Measurements from ENCODE around the gene NT5DC2.

Gene NT5DC2

DNA sequence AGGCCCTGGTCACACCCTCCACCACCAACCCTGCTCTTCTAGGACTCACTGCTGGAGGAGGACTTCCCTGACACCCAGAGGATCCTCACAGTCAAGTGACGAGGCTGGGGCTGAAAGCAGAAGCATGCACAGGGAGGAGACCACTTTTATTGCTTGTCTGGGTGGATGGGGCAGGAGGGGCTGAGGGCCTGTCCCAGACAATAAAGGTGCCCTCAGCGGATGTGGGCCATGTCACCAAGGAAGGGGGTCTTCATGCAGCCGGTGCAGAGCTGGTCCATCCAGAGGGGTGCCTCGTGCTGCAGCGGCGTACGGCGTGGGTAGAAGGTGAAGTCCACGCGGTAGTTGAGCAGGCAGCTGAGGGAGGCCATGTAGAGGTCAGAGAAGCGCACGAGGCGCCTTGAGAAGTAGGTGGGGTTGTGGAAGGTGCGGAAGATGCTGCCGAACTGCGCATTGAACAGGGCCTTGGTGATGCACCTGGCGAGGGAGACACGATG is 9.4 kb downstream of the NT5DC2 start:
- no peak for DNase-seq

DNA sequence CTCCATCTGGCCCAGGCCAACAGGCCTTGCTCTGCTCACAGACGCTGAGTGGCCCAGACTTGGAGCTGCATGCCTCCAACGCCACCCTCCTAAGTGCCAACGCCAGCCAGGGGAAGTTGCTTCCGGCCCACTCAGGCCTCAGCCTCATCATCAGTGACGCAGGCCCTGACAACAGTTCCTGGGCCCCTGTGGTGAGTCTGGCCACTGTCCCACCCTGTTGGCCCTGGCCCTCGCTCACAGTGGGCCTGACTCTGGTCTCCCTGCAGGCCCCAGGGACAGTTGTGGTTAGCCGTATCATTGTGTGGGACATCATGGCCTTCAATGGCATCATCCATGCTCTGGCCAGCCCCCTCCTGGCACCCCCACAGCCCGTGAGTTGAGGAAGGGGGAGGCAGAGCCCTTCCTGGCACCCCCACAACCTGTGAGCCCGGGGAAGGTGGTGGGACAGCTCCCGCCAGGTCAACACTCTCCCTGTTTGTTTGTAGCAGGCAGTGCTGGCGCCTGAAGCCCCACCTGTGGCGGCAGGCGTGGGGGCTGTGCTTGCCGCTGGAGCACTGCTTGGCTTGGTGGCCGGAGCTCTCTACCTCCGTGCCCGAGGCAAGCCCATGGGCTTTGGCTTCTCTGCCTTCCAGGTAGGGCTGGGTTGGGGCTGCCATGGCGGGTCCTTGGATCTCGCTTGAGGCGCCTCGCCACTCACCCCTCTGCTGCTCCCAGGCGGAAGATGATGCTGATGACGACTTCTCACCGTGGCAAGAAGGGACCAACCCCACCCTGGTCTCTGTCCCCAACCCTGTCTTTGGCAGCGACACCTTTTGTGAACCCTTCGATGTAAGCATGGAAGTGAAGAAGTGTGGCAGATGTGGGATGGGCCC is 10.0 kb downstream of the NT5DC2 start:
- no peak for DNase-seq

DNA sequence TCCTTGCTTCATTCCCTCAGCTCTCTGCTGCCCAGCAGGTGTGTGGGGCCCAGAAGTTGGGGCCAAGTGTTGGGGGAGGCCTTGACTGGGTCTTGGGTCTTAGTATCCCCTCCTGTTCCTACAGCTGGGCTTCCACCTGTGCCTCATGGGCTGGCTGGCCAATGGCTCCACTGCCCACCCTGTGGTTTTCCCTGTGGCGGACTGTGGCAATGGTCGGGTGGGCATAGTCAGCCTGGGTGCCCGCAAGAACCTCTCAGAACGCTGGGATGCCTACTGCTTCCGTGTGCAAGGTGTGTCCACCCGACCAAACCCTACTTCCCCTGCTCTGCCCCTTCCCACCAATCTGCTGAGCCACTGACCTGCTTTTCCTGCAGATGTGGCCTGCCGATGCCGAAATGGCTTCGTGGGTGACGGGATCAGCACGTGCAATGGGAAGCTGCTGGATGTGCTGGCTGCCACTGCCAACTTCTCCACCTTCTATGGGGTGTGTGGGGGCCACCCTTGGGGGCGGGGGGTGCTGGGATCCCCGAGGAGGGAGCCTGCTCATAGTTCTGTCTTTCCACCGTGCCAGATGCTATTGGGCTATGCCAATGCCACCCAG is 10.9 kb downstream of the NT5DC2 start:
- DNase-seq: no peak

DNA sequence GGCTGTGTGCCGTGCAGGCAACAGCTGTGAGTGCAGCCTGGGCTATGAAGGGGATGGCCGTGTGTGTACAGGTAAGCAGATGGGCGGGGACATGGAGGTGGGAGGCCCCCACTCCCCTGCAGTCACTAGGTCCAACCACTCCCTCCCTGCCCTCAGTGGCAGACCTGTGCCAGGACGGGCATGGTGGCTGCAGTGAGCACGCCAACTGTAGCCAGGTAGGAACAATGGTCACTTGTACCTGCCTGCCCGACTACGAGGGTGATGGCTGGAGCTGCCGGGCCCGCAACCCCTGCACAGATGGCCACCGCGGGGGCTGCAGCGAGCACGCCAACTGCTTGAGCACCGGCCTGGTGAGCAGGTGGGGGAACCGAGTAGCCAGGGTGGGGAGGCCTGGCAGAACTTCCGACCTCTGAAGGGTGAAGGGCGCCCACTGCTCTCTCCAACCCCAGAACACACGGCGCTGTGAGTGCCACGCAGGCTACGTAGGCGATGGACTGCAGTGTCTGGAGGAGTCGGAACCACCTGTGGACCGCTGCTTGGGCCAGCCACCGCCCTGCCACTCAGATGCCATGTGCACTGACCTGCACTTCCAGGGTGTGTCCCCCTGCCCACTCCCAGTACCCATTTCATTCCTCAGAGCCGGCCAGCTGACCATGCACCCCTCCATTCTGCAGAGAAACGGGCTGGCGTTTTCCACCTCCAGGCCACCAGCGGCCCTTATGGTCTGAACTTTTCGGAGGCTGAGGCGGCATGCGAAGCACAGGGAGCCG is 11.6 kb downstream of the NT5DC2 start:
- no peak for DNase-seq

DNA sequence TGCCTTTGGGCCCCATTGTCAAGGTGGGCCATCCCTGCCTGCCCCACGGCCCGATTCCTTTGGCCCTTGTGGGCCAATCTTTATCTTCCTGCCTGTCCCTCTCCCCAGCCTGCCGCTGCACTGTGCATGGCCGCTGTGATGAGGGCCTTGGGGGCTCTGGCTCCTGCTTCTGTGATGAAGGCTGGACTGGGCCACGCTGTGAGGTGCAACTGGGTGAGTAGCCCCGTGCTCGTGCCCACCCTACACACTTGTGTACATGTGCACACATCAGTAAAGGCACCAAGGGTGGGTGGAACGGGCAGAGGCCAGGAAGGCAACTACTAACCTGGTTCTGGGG is 12.2 kb downstream of the NT5DC2 start:
- DNase-seq: no peak

DNA sequence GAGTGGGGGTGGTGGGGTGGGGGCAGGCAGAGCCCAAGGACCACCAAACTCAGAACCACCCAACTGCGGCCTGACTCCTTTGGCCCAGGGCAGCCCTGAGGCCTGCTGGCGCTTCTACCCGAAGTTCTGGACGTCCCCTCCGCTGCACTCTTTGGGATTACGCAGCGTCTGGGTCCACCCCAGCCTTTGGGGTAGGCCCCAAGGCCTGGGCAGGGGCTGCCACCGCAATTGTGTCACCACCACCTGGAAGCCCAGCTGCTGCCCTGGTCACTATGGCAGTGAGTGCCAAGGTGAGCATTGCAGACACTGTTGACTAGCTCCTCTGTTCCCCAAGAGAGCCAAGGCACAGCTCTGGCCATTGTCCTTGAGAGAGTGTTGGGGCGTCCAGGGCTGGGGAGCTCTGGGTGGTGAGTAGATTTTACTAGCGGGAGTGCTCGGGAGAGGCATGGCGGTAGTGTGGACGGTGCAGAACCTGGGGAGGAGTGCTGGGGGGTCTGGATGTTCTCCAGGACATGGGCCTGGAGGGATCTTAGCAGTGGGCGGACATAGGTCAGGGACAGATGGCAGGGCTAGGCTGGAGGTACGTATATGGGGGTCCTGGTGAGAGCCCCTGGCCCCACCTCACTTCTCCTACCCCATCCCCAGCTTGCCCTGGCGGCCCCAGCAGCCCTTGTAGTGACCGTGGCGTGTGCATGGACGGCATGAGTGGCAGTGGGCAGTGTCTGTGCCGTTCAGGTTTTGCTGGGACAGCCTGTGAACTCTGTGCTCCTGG is 12.8 kb downstream of the NT5DC2 start:
- DNase-seq: no peak

DNA sequence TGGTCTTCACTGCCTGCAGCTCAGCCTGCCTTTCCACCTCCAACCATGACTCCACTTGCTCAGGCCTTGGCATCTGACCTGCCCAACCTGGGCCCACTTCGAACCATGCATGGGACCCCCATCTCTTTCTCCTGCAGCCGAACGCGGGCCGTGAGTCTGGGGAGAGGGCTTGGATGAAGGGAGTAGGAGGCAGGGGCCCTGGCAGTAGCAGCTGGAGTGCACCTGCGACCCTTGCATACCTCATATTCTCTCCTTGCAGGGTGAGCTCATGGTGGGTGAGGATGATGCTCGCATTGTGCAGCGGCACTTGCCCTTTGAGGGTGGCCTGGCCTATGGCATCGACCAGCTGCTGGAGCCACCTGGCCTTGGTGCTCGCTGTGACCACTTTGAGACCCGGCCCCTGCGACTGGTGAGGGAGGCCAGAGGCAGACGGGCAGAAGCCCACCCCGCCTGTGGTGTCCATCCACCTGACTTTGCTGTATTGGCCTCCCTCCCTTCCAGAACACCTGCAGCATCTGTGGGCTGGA is 13.5 kb downstream of the NT5DC2 start:
- DNase-seq: no peak

DNA sequence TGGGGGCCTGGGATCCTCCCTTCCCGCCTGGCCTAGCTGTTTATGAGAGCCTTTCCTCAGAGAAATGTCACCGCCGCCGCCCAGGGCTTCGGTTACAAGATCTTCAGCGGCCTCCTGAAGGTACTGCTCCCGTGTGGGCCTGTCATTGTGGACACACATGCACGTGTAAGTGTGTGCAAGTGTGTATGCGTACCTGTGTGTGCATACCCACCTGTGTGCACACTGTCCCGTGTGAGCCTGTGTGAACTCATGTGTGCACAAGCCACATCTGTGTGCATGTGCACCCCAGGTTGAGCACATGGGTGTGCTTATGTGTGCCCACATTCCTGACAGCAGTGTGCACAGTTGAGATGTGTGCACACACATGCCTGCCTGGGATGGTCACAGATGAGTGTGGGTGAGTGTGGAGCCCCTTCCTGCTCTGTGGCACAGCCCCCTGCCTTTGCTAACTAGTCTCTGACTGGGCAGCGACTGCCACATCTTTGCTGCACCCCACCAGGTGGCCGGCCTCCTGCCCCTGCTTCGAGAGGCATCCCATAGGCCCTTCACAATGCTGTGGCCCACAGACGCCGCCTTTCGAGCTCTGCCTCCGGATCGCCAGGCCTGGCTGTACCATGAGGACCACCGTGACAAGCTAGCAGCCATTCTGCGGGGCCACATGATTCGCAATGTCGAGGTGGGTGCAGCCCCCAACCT is 14.1 kb downstream of the NT5DC2 start:
- no peak for DNase-seq

DNA sequence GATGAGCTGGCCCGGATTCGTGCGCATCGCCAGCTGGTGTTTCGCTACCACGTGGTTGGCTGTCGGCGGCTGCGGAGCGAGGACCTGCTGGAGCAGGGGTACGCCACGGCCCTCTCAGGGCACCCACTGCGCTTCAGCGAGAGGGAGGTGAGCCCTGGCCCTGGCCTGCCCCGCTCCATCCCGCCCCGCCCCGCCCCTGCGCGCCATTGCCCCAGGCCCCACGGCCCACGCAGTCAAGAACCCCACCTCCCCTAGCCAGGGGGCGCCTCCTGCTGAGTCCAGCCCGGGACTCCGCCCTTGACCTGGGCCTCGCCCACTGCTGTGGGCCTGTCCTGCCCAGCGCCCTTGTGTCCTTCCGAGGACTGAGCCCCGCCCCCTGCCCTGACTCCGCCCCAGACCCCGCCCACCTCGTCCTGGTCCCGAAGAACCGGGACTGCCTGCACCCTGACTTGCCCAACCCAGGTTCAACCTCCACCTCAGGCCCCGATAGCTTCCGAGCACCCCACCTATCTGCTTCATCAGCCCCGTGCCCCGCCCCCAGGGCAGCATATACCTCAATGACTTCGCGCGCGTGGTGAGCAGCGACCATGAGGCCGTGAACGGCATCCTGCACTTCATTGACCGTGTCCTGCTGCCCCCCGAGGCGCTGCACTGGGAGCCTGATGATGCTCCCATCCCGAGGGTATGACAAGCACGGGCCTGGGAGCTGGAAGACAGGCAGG is 14.8 kb downstream of the NT5DC2 start:
- DNase-seq: no peak

DNA sequence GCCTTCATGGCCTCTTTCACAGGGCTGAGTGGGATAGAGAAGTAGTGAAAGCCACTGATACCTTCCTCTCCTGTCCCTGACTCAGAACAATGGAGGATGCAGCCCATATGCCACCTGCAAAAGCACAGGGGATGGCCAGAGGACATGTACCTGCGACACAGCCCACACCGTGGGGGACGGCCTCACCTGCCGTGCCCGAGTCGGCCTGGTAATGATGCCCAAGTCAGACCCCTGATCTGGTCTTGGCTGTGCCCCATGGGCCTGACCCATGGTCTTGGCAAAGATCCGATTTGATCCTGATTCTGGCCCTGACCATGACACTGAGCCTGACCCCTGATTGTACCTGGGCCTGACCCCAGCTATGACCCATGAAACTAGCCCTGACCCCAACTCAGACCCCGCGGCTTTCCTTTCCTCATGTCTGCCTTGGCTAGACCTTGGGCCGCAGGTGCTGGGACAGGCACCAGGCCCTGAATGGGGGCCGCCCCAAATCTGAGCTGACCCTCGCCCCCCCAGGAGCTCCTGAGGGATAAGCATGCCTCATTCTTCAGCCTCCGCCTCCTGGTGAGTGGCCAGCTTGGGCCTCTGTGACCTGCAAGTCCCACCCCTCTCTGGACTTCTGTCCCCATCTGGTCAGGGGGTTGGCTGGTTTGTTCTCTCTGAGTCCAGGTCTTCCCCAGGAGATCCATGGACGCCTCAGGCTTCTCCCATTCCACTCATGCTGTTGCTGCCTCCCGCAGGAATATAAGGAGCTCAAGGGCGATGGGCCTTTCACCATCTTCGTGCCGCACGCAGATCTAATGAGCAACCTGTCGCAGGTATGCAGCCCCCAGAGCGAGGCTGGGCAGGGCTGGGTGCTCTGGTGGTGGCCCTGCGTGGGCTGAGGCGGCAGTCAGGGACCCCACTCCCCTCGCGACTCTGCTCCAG is 15.6 kb downstream of the NT5DC2 start:
- DNase-seq: no peak

DNA sequence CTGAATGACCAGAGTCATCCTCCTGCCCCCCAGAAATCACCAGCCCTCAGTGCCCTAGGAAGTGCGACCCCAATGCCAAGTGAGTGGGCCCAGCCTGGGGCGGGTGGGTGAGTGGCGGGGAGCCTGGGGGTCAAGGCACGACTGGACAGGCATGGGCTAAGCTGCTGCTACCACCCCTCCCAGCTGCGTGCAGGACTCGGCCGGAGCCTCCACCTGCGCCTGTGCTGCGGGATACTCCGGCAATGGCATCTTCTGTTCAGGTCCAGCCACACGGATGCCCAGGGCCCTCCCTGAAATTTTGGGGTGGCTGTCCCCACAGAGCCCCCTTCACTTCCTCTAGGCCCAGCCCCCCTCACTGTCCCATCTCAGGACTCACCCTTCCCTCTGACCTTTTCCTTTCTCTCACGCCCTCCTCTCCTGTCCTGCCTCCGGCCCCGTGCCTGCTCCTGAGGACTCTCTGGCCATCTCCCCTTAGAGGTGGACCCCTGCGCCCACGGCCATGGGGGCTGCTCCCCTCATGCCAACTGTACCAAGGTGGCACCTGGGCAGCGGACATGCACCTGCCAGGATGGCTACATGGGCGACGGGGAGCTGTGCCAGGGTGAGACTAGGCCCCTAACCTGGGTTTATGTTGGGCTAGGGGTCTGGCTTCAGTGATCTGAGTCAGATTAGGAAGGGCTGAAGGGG is 17.0 kb downstream of the NT5DC2 start:
- no peak for DNase-seq

DNA sequence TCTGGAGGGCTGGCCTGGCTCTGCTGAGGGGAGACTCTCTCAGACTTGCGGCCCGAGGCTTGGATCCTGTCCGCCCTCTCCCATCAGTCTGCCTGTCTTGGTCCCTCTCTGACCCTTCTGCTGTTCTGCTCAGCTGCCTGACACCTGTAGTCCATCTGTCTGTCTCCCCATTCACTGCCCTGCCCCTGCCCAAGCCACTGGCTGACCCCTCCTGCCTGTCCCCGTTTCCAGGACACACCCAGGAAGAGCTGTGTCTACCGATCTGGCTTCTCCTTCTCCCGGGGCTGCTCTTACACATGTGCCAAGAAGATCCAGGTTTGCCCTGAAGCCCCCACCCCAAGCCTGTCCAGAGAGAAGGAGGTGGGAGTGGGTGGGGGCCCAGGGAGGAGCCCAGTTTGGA is 18.5 kb downstream of the NT5DC2 start:
- no peak for DNase-seq

DNA sequence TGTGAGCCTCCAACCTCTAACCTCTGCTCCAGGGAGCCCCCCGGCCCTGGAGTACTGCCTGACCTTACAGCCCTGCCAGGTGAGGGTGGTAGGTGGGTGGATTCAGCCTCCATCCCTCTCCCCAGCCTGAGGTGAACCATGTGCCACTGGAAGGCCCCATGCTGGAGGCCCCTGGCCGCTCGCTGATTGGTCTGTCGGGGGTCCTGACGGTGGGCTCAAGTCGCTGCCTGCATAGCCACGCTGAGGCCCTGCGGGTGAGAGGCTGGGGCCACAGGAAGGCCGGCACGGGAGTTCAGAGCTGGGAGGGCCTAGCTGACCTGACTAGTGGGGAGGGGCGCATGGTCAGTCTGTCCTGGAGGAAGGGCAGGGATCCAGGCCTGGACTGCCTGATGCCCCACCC is 19.1 kb downstream of the NT5DC2 start:
- no peak for DNase-seq

DNA sequence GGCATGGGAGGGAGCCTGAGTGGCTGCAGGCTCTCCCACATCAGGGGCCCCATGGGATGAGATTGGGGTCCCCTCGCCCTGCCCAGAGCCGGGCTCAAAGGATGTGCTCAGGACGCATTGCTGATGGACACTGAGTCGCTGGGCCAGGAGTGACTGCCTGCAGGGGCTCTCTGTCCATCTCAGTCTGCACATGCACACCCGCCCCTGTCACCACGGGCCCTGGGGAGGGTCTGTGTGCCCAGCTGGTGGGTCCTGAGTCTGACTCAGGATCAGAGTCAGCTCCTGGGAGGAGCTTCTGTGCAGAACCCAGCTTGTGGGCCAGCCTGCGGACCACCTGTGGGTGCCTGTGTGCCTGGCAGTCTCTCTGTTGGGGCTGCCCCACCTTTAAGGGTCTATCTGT is 20.4 kb downstream of the NT5DC2 start:
- DNase-seq: no peak

DNA sequence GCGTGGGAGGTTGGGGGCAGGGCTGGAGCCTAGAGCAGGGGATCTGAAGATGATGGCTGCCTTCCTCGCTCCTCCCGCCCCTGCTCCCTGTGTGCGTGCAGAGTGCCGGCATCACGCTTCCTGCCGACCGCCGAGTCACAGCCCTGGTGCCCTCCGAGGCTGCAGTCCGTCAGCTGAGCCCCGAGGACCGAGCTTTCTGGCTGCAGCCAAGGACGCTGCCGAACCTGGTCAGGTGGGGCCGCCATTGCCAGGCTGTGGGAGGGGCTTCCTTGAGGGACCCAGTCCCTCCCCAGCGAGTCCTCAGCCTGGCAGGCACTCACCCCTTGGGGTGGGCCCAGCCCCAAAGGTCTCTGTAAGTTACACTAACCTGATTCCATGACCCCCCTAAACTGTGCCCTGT is 20.9 kb downstream of the NT5DC2 start:
- DNase-seq: no peak

DNA sequence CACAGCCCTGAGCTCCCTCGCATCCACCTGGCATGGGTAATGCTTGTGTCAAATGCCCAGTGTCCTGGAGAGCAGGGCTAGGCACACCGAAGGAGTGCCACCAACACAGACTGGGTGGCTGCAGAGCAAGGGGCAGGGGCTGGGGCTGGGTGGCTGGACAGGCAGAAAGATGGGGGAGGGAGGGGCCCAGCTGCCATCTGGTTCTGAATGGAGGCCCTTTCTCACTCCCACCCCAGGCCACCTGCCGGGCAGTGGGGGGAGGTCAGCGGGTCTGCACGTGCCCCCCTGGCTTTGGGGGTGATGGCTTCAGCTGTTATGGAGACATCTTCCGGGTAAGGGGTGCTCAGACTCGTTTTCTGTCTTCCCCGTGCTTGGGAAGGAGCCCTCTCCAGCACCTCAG is 21.6 kb downstream of the NT5DC2 start:
- DNase-seq: no peak

DNA sequence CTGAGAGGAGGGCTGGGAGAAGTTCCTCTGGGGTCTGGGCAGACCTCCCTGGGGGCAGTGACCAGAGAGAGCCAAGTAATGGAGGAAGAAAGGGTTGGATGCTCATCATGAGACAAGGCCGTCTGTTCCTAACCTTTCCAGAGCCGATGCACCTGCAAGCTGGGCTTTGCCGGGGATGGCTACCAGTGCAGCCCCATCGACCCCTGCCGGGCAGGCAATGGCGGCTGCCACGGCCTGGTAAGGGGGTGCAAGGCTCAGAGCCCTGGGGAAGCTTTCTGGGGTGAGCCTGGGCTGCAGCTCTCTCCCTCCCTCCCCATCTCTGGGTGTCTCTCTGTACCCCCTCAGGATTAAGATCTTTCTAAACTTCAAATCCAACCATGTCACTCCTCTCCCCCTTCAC is 22.1 kb downstream of the NT5DC2 start:
- no peak for DNase-seq

DNA sequence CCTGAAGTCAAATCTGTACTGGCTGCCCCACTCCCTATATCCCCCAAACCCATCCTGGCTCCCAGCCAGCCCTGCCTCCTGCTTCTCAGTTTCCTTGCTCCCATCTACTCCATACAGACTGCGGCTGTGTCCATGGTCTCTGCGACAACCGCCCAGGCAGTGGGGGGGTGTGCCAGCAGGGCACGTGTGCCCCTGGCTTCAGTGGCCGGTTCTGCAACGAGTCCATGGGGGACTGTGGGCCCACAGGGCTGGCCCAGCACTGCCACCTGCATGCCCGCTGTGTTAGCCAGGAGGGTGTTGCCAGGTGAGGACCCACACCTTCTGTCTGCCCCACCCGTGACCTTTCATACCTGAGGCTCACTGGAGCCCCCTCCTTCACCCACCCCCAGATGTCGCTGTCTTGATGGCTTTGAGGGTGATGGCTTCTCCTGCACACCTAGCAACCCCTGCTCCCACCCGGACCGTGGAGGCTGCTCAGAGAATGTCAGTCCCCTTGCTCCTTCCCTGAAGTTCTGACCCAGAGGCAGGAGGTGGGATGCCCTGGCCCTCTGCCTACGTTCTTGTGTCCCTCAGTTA is 23.8 kb downstream of the NT5DC2 start:
- no peak for DNase-seq

DNA sequence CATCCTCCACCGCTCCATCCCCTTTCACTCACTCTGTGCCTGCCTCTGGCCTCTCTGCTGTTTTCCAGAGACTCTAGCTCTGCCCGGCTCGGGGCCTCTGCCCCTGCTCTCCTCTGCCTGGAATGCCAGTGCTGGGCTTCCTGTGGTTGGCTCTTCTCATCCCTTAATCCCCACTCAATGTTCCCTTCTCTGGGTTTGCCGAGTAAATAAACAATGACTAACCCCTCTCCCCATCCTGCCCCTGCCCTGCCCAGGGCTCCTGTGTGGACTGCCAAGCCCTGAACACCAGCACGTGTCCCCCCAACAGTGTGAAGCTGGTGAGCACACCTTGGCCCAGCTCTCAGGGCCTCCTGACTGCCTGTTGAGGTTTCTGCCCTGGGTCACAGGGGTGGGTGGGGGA is 26.3 kb downstream of the NT5DC2 start:
- DNase-seq: peak; percentile 19
